ENCODE data around the gene TRIM29. TPM values are rescaled to one million over a fixed set of nuclear protein-coding genes. Genes with fewer than 3 reads are reported as not detected.

Gene TRIM29
- total RNA-seq, 2 donors from 2014 or later = 0.26 to 6.3 TPM

GRCh38 chr11:120073196-120073595 is 64.7 kb downstream of the TRIM29 start:
- H3K4me1 ChIP-seq = no peaks in the 10 kb centered on the region
- WGBS, 2 donors = 75 to 76% methylated on average over 15 to 16 of the region's 16 CpGs
- no peaks in the 10 kb centered on the region for H3K36me3 ChIP-seq (replicated peaks in 1 of 2; ENCODE audit: insufficient read depth in 1 of 2, low read depth in 2 of 2)
- TF ChIP-seq CTCF (IDR thresholded peaks at IDR 0.05) (no peak), POLR2A (IDR thresholded peaks at IDR 0.05) (no peak)
- intact Hi-C loops (cut with DNase I) = no loop called here
- no peak overlapping the region for H3K27ac ChIP-seq
- no peak overlapping the region for H3K4me3 ChIP-seq
- ATAC-seq (no peak), DNase-seq (no peak)
- H3K27me3 ChIP-seq = no peaks in the 10 kb centered on the region
- H3K9me3 ChIP-seq = no peaks in the 10 kb centered on the region

GRCh38 chr11:120068114-120068573 is 69.8 kb downstream of the TRIM29 start:
- no peak overlapping the region for H3K4me3 ChIP-seq
- no peaks in the 10 kb centered on the region for H3K27me3 ChIP-seq
- H3K4me1 ChIP-seq = no peaks in the 10 kb centered on the region

GRCh38 chr11:120067438-120068113 is 70.3 kb downstream of the TRIM29 start:
- intact Hi-C loops (cut with DNase I) = no loop called here
- TF ChIP-seq CTCF (IDR thresholded peaks at IDR 0.05) = no peak
- TF ChIP-seq POLR2A (IDR thresholded peaks at IDR 0.05) = no peak
- DNase-seq (no peak), ATAC-seq (no peak)
- H3K36me3 ChIP-seq (replicated peaks in 1 of 2; ENCODE audit: insufficient read depth in 1 of 2, low read depth in 2 of 2) = no peaks in the 10 kb centered on the region
- H3K4me3 ChIP-seq = no peak overlapping the region
- no peaks in the 10 kb centered on the region for H3K27me3 ChIP-seq
- H3K27ac ChIP-seq = no peak overlapping the region
- 60 to 95% methylated on average over 2 to 8 of the region's 8 CpGs for WGBS, 2 donors
- H3K4me1 ChIP-seq = no peaks in the 10 kb centered on the region
- H3K9me3 ChIP-seq = no peaks in the 10 kb centered on the region

More at GRCh38 chr11:120068114-120068573, 69.8 kb downstream of the TRIM29 start:
- no peak overlapping the region for H3K27ac ChIP-seq
- ATAC-seq = peak; percentile 58
- WGBS, 2 donors = 25 to 47% methylated on average over 8 of the region's 8 CpGs
- no peaks in the 10 kb centered on the region for H3K36me3 ChIP-seq (replicated peaks in 1 of 2; ENCODE audit: insufficient read depth in 1 of 2, low read depth in 2 of 2)
- H3K9me3 ChIP-seq = no peaks in the 10 kb centered on the region
- peak in 1 of 4 donors; percentile 10 for DNase-seq
- intact Hi-C loops (cut with DNase I) = no loop called here
- TF ChIP-seq POLR2A (IDR thresholded peaks at IDR 0.05) = no peak
- no peak for TF ChIP-seq CTCF (IDR thresholded peaks at IDR 0.05)

- intact Hi-C loops (cut with DNase I) = no loop called here
- TF ChIP-seq CTCF (IDR thresholded peaks at IDR 0.05) = no peak
- TF ChIP-seq POLR2A (IDR thresholded peaks at IDR 0.05) = no peak
- H3K27ac ChIP-seq = no peak overlapping the region
- DNase-seq (no peak), ATAC-seq (no peak)
- no peaks in the 10 kb centered on the region for H3K36me3 ChIP-seq (replicated peaks in 1 of 2; ENCODE audit: insufficient read depth in 1 of 2, low read depth in 2 of 2)
- no peaks in the 10 kb centered on the region for H3K9me3 ChIP-seq
- 57 to 68% methylated on average over 11 of the region's 11 CpGs for WGBS, 2 donors
- no peaks in the 10 kb centered on the region for H3K4me1 ChIP-seq
- H3K27me3 ChIP-seq = no peaks in the 10 kb centered on the region
- H3K4me3 ChIP-seq = no peak overlapping the region
These were observed 71.0 kb downstream of the TRIM29 start for GRCh38 chr11:120066738-120067437.
